Neuronal stem cell (in vitro differentiated cells): Measurements from ENCODE around the gene YJU2.
"Not testable (repeated sequence)": the region's sequence is repeated elsewhere in the genome, so short reads cannot be mapped to it uniquely, and the experiment has no call there.

Experiments used
- DNase-seq: peaks from one replicate; pipeline ENCODE4 v3.0.0-alpha.2; 2013; ENCODE audit warnings: low spot score
- H2AFZ ChIP-seq: one replicate; pipeline ENCODE4 v1.6.1; 2013; ENCODE audit warnings: mild to moderate bottlenecking, low read length, inconsistent platforms
- H2AK5ac ChIP-seq: 2 replicates; pipeline ENCODE4 v1.6.1; 2013; ENCODE audit warnings: low read depth, mild to moderate bottlenecking, inconsistent platforms, low read length, moderate library complexity, mixed read lengths
- H2BK120ac ChIP-seq: 2 replicates; pipeline ENCODE4 v1.6.1; 2013; ENCODE audit warnings: low read depth, mild to moderate bottlenecking, inconsistent platforms, low read length, moderate library complexity, mixed read lengths
- H2BK12ac ChIP-seq: one replicate; pipeline ENCODE4 v1.6.1; 2013; ENCODE audit warnings: low read length, inconsistent platforms
- H2BK15ac ChIP-seq: 2 replicates; pipeline ENCODE4 v1.6.1; 2013; ENCODE audit warnings: mild to moderate bottlenecking, low read length, inconsistent platforms, mixed read lengths
- H2BK5ac ChIP-seq: one replicate; pipeline ENCODE4 v1.6.1; 2013; ENCODE audit warnings: inconsistent platforms, mild to moderate bottlenecking, low read length, moderate library complexity
- H3K14ac ChIP-seq: one replicate; pipeline ENCODE4 v1.6.1; 2013; ENCODE audit warnings: low read length, inconsistent platforms
- H3K18ac ChIP-seq: 2 replicates; pipeline ENCODE4 v1.6.1; 2013; ENCODE audit warnings: low read length, inconsistent platforms
- H3K23ac ChIP-seq: 2 replicates; pipeline ENCODE4 v1.6.1; 2013; ENCODE audit warnings: low read depth, mild to moderate bottlenecking, mixed read lengths, low read length, inconsistent platforms; ENCODE audit not compliant: poor library complexity
- H3K27ac ChIP-seq: replicated peaks from 3 replicates; pipeline ENCODE4 v1.5.1; 2013; ENCODE audit warnings: low read length, inconsistent platforms
- H3K27me3 ChIP-seq, 3 experiments: 2 replicates each; pipeline ENCODE4 v1.6.1; 2013; ENCODE audit warnings: low read length in 3 of 3, mild to moderate bottlenecking in 2 of 3, inconsistent platforms in 1 of 3, low read depth in 1 of 3, mixed read lengths in 1 of 3, moderate library complexity in 1 of 3; ENCODE audit not compliant: control insufficient read depth in 3 of 3, insufficient read depth in 3 of 3
- H3K36me3 ChIP-seq, 2 donors: replicated peaks in 1 of 2; 2 replicates each; pipeline ENCODE4 v1.6.1; 2013; ENCODE audit warnings: low read length in 2 of 2; ENCODE audit not compliant: control insufficient read depth in 2 of 2, insufficient read depth in 2 of 2
- H3K4ac ChIP-seq: 2 replicates; pipeline ENCODE4 v1.6.1; 2013; ENCODE audit warnings: inconsistent platforms, mild to moderate bottlenecking, low read length, moderate library complexity
- H3K4me1 ChIP-seq, 2 donors: 1 replicate in 1 of 2; 2 replicates in 1 of 2; pipeline ENCODE4 v1.6.1; 2013; ENCODE audit warnings: low read length in 2 of 2, low read depth in 1 of 2; ENCODE audit not compliant: control insufficient read depth in 2 of 2, insufficient read depth in 1 of 2
- H3K4me2 ChIP-seq: one replicate; pipeline ENCODE4 v1.6.1; 2013; ENCODE audit warnings: mild to moderate bottlenecking, low read length, inconsistent platforms; ENCODE audit not compliant: insufficient read depth, poor library complexity, severe bottlenecking
- H3K4me3 ChIP-seq, 2 donors: 2 replicates each; pipeline ENCODE4 v1.5.1; 2013; ENCODE audit warnings: low read length in 2 of 2, mild to moderate bottlenecking in 2 of 2, inconsistent platforms in 1 of 2, moderate library complexity in 1 of 2
- H3K79me1 ChIP-seq: one replicate; pipeline ENCODE4 v1.6.1; 2013; ENCODE audit warnings: low read depth, mild to moderate bottlenecking, inconsistent platforms, low read length, moderate library complexity
- H3K9ac ChIP-seq: one replicate; pipeline ENCODE4 v1.6.1; 2013; ENCODE audit warnings: mild to moderate bottlenecking, low read depth, low read length, inconsistent platforms; ENCODE audit not compliant: poor library complexity
- H3K9me3 ChIP-seq, 2 donors: replicated peaks in 1 of 2; 2 replicates each; pipeline versions ENCODE3 to v1.6.1; 2013; ENCODE audit warnings: low read length in 2 of 2, mild to moderate bottlenecking in 2 of 2, inconsistent platforms in 1 of 2, low read depth in 1 of 2, mixed read lengths in 1 of 2, moderate library complexity in 1 of 2; ENCODE audit not compliant: control insufficient read depth in 2 of 2, insufficient read depth in 1 of 2
- H4K8ac ChIP-seq: one replicate; pipeline ENCODE4 v1.6.1; 2013; ENCODE audit warnings: low read depth, mild to moderate bottlenecking, inconsistent platforms, low read length, moderate library complexity
- H4K91ac ChIP-seq: one replicate; pipeline ENCODE4 v1.6.1; 2013; ENCODE audit warnings: low read length, low read depth, mild to moderate bottlenecking, inconsistent platforms; ENCODE audit not compliant: poor library complexity
- WGBS, 2 donors: extraction: QIAGEN DNeasy Blood & Tissue Kit; methylation state at CpG; one replicate each; pipeline ENCODE4 v1.1.7; 2013; ENCODE audit warnings: missing lambda C conversion rate in 2 of 2, mixed read lengths in 1 of 2; ENCODE audit not compliant: insufficient read length in 2 of 2, insufficient replicate concordance in 1 of 2; ENCODE audit errors: extremely low coverage in 2 of 2; 5-methylcytosine and 5-hydroxymethylcytosine counted together

The YJU2 gene

DNA sequence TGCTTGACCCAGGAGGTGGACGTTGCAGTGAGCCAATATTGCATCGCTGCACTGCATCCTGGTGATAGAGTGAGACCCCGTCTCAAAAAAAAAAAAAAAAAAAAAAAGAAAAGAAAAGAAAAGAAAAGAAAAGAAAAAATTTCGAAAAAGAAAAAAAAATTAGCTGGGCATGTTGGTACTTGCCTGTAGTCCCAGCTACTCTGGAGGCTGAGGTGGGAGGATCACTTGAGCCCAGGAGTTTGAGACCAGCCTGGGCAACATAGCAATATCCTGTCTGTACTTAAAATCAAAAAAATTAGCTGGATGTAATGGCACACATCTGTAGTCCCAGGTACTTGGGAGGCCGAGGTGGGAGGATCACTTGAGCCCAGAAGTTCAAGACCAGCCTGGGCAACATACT lies 14.7 kb upstream of the YJU2 start:
- not testable (repeated sequence) for H3K4ac ChIP-seq, H2BK120ac ChIP-seq, H3K9ac ChIP-seq, H4K8ac ChIP-seq, H2AFZ ChIP-seq, H3K14ac ChIP-seq, H3K23ac ChIP-seq, H3K18ac ChIP-seq, H3K4me2 ChIP-seq, H3K36me3 ChIP-seq, H3K4me1 ChIP-seq, H3K27me3 ChIP-seq, H3K9me3 ChIP-seq, DNase-seq, H3K4me3 ChIP-seq, H4K91ac ChIP-seq, H2BK12ac ChIP-seq, H3K27ac ChIP-seq, H2BK5ac ChIP-seq, H2BK15ac ChIP-seq, H3K79me1 ChIP-seq, H2AK5ac ChIP-seq
- WGBS, 2 donors: no CpG with 5 or more reads among the region's 5 CpGs

DNA sequence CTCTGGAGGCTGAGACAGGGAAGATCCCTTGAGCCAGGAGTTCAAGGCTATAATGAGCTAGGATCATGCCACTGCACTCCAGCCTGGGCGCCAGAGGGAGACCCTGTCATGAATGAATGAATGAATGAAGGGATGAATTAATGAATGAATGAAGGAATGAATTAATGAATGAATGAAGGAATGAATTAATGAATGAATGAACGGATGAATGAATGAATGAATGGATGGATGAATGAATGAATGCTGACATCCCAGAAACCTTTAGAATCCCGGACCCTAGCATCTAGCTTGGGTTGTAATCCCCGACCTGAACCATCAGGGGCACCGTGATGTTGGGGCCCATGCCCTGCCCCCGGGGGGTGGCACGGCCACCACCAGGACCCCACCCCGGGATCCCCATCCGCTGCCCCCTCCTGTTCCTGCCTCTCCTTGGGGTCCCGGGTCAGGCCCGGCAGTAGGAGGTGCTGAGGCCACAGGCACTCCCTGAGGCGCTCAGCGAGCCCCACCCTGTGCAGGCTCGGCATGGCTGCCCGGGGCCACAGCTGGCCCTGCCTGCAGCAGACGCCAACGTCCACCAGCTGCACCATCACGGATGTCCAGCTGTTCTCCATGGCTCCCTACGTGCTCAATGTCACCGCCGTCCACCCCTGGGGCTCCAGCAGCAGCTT lies 14.1 kb upstream of the YJU2 start:
- no peak for DNase-seq
- H2BK5ac ChIP-seq: no peak overlapping the region
- no peak overlapping the region for H4K91ac ChIP-seq
- H2BK120ac ChIP-seq: peak overlapping the region; percentile 61
- H3K14ac ChIP-seq: peak overlapping the region; percentile 17
- peaks cover 0 to 2% of the 10 kb centered on the region in 2 donors for H3K9me3 ChIP-seq
- peak overlapping the region; percentile 51 for H2AFZ ChIP-seq
- H3K79me1 ChIP-seq: no peaks in the 10 kb centered on the region
- H3K27me3 ChIP-seq: no peaks in the 10 kb centered on the region
- H3K27ac ChIP-seq: no peak overlapping the region
- H2AK5ac ChIP-seq: peak overlapping the region; percentile 84
- H2BK12ac ChIP-seq: no peak overlapping the region
- no peak overlapping the region for H3K4me2 ChIP-seq
- no peak overlapping the region for H3K4ac ChIP-seq
- peak overlapping the region; percentile 57 for H3K18ac ChIP-seq
- H4K8ac ChIP-seq: no peak overlapping the region
- no peaks in the 10 kb centered on the region for H3K4me1 ChIP-seq
- H3K9ac ChIP-seq: peak overlapping the region; percentile 4
- no peak overlapping the region for H3K4me3 ChIP-seq
- no peaks in the 10 kb centered on the region for H3K36me3 ChIP-seq
- peak overlapping the region; percentile 80 for H3K23ac ChIP-seq
- WGBS, 2 donors: 100% methylated on average over 1 of the region's 21 CpGs; no CpG with 5 or more reads in 1 of the 2 donors
- H2BK15ac ChIP-seq: peak overlapping the region; percentile 75

DNA sequence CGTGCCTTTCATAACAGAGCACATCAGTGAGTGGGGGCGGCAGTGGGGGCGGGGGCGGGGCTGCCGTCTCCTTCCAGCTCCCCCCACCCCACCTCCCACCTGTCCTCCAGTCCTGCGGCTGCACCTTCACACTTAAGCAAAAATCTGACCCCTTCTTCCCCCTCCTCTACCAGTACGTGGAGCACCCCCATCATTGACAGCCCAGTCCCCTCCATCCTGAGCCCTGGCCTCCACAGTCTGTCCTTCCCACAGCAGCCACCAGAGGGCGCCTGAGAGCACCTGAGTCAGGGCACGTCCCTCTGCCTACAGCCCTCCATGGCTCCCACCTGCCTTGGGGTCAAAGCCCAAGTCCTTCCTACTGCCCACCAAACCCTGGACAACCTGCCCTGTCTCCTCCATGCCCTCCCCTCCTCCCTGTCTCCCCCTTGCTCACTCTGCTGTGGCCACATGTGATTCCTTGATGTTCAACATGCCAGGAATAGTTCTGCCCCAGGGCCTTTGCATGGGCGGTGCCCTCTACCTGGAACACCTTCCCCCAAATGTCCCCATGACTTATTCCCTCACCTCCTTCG lies 13.5 kb upstream of the YJU2 start:
- Histone ChIP-seq H3K4me2 (no peak overlapping the region), H3K27ac (no peak overlapping the region), H3K79me1 (no peaks in the 10 kb centered on the region), H3K18ac (peak overlapping the region; percentile 38), H3K4me1 (no peaks in the 10 kb centered on the region), H3K36me3 (no peaks in the 10 kb centered on the region), H2BK120ac (peak overlapping the region; percentile 61), H3K4me3 (no peak overlapping the region), H2BK12ac (no peak overlapping the region), H4K8ac (no peak overlapping the region), H2AK5ac (peak overlapping the region; percentile 84), H3K9ac (peak overlapping the region; percentile 4), H2BK5ac (peak overlapping the region; percentile 9), H2AFZ (peak overlapping the region; percentile 51), H3K23ac (peak overlapping the region; percentile 80), H3K9me3 (peaks cover 0 to 2% of the 10 kb centered on the region in 2 donors), H2BK15ac (peak overlapping the region; percentile 75), H3K14ac (no peak overlapping the region), H4K91ac (no peak overlapping the region), H3K27me3 (no peaks in the 10 kb centered on the region), H3K4ac (no peak overlapping the region)
- no CpG with 5 or more reads among the region's 11 CpGs for WGBS, 2 donors
- DNase-seq: no peak

DNA sequence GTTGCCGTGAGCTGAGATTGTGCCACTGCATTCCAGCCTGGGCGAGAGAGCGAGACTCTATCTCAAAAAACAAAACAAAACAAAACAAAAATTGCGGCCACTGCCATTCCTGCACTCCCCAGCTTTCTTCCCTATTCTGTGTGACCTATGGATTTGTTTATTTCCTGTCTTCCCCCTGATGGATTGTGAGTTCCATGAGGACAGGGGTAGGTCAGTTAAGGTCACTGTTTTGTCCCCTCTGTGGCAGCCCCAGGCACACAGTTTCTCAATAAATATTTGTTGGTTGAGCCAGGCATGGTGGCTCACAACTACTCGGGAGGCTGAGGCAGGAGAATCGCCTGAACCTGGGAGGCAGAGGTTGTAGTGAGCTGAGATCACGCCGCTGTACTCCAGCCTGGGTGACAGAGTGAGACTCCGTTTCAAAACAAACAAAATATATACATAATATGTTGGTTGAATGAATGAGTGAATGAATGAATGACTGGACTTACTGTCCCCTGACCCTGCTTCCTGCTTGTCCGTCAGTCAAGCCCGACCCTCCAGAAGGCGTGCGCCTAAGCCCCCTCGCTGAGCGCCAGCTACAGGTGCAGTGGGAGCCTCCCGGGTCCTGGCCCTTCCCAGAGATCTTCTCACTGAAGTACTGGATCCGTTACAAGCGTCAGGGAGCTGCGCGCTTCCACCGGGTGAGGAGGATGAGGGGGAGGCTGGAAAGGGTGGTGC lies 12.6 kb upstream of the YJU2 start:
- no peak overlapping the region for H2BK12ac ChIP-seq
- H3K27ac ChIP-seq: no peak overlapping the region
- H3K79me1 ChIP-seq: no peaks in the 10 kb centered on the region
- H4K91ac ChIP-seq: no peak overlapping the region
- no peak overlapping the region for H2AK5ac ChIP-seq
- no peak overlapping the region for H3K4ac ChIP-seq
- peaks cover 0 to 2% of the 10 kb centered on the region in 2 donors for H3K9me3 ChIP-seq
- H3K23ac ChIP-seq: no peak overlapping the region
- peak overlapping the region; percentile 21 for H2BK15ac ChIP-seq
- no peaks in the 10 kb centered on the region for H3K36me3 ChIP-seq
- no peak overlapping the region for H2BK120ac ChIP-seq
- no peaks in the 10 kb centered on the region for H3K4me1 ChIP-seq
- H3K18ac ChIP-seq: peak overlapping the region; percentile 57
- no peak overlapping the region for H3K14ac ChIP-seq
- no peak overlapping the region for H3K9ac ChIP-seq
- no CpG with 5 or more reads among the region's 21 CpGs for WGBS, 2 donors
- H3K4me2 ChIP-seq: no peak overlapping the region
- H3K27me3 ChIP-seq: no peaks in the 10 kb centered on the region
- peak overlapping the region; percentile 68 for H2AFZ ChIP-seq
- no peak overlapping the region for H4K8ac ChIP-seq
- H2BK5ac ChIP-seq: no peak overlapping the region
- no peak overlapping the region for H3K4me3 ChIP-seq
- no peak for DNase-seq
